HG03439 (cell line): ENCODE measurements around the gene JAKMIP1.
A peak's percentile ranks its signal among the peaks of the same experiment; 100 is the strongest.

Experiments used
- ATAC-seq: cut with Tn5 transposase; IDR thresholded peaks from one replicate; pipeline ENCODE4 v1.9.1; 2021; ENCODE audit warnings: mild to moderate bottlenecking, moderate library complexity; ENCODE audit not compliant: unreplicated experiment

Gene JAKMIP1

DNA sequence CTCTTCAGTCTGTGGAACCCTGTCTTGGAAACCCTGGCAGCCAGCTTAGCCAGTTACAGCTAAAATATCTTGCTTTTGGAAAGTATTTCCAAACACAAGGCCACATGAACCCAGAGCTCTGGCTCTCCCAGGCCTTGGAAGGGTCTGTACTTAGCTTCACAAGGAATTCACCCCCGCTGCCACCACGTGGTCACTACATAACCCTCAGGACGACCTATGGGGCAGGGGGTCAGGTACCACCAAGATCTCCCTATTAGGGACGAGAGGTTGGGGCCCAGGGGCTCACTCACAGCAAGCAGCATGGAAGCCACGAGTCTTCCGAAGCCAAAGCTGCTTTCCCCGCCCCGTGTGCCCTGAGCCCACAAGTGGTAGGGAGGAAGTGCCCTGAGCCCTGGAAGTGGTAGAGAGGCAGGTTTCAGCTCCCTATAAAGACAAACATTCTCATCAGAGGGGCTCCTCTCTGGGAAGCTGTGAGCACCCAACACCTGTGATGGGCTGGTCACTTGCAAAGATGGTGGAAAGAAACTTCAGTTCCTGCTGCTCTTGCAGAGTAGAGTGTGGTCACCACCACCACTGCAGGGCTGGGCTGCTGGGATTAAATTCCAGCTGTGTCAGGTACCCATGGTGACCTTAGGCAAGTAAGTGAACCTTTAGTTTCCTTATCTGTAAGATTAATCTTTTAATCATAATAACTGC lies 4.7 kb upstream of the JAKMIP1 start:
- ATAC-seq = no peak

DNA sequence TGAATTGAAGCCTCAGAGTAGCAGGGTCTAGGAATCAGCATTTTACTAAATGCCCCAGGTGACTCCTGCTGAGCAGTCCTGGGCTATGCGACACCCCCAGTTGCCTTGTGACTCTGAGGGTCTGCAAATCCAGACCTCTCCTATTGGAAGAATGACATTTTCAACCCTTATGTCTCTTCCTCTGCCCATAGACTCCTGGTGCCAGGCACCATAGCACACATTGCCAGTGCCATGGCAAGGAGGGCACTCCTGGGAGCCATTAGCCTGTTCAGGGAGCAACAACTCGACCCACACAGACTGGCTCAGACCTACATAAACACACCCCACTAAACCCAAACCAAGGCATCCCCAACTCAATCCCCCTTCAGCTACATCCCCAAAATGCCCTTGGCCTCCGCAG lies 3.7 kb upstream of the JAKMIP1 start:
- no peak for ATAC-seq

DNA sequence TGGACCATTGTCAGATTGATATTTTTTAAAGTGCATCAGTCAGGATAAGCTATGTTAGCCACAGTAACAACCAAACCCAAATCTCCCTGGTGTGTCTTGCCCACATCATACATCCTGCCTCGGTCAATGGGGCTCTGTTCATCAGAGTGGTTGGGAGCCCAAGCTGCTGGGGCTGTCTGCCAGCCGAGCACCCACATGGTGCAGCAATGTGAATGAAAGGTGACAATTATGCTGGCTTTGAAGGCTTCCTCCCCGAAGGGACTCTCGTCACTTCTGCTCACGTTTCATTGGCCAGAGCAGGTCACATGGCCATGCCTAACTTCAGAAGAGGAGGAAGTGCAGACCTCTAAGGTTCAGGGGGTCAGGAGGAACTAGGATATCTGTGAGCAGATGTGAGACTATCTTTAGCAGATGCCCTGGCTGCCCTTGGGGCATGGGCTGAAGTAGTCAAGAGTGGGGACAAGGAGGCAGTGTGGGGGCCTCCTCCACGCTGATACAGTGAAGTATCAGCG lies 1.3 kb upstream of the JAKMIP1 start:
- ATAC-seq = no peak

DNA sequence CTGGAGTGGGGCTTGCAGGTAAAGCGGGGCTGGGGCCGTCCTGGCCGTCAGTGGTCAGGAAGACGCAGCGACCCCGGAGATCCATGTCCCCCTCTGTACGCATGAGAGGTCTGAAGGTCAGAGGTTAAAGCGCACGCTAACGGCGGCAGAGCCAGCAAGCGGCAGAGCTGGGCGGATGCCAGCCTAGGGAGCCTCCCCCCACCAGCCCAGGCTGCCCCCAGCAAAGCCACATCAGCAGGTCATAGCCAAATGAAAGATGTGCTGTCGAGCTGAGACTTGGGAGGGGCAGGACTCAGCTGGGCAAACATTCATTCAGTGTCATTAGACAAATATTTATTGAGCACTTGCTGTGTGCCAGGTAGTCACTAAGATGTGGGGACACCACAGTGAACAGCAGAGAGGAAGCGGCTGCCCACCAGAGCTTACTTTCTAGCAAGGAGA lies 593 bp upstream of the JAKMIP1 start:
- peak; percentile 12 for ATAC-seq

DNA sequence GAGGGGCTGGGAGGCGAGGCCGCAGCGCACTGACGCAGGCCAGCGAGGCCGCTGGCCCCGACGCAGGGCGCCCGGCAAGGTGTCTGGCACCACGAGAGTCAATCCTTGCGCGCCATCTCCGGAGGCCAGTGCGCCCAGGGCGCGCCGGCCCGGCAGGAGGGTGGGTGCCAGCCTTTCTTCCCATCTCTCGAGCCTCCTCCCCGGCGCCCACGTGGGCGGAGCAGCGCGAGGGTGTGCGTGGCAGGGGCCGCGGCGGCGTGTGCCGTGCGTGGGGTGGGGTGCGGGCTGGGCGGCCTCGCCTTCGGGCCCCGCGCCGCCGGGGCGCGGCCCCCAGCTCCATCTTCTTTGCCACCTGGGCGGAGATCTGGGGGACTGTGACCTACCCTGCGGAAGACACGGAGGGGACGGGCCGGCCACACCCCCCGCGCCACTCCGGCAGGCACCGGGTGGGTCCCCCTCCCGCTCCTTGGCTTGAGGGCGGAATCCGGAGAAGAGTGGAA lies 877 bp downstream of the JAKMIP1 start:
- no peak for ATAC-seq

DNA sequence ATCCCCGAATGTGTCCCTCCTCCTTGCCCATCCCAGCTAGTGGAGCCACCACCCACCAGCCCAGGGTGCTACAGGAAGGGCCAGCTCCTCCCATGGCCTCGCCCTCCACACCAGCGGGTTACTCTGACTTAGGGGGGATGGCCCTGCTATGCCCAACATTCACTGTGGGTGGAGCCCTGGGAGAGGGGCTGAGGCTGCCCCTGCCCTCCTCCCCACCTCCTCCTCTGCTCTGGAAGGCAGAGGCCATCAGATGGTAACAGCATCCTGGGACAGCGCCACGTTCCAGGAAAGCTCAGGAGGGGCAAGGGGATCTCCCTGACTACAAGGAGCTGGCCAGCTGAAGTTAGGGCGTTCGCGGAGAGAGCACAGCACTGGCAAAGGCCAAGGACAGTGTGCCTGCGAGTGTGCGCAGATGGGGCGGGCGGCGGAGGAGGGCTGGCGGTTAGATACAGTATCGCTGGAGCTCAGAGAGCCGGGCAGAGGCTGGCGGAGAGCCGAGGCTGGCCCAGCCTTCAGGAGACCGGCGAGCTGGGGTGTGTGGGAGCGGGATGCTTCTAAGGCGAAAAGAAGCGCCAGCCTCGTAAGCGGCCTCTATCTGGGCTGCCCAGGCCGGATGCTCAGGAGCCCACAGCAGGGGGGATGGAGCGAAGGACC lies 1.5 kb downstream of the JAKMIP1 start:
- no peak for ATAC-seq

DNA sequence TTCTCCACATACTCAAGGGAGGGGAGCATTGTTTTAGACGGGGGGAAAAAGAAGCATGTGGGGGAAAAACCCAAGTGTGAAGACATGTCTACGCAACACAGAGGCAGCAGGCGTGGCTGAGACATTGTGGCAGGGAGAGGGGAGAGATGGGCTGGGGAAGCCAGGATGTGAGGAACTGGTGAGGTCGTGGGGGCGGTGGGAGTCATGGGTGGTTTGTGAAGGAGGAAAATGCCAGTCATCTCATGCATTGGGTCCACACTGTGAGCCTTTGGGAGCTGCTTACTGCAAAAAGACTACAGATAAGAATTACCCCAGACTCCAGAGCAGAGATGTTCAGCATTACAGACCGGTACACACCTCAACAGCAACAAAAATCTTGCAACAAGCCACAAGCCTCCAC lies 2.1 kb downstream of the JAKMIP1 start:
- ATAC-seq = no peak

DNA sequence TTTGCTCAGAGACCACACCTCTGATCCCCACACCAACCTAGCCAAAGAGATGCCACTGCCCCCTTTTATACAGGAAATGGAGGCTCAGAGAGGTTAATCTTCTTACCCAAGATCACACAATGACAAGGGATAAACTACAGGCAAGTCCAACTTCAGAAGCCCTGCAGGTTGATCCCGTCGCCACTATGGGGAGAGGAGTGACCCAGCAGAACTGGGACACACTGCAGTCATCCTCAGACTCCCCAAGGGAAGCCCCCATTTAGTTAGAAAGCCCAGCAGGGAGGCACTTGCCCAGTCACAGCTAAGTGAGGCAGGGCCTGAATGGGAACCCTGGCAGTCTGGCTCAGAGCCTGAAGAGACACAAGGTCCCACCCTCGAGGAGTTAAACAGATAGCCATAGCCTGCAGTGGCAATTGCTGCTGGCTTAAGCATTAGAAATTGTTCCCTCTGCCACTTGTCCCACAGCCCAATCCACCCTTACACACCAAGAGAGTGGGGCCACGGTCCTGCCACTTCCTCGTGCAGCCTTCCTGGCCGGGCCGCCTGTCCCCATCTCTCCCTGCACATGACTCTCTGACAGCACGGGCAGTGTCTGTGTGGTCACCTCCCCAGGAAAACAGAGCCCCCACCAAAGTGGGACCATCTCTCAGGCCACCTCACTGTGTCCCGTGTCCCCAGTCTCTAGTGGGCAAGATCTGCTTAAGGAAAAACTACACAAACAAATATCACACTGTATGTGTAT lies 2.7 kb downstream of the JAKMIP1 start:
- ATAC-seq = no peak

DNA sequence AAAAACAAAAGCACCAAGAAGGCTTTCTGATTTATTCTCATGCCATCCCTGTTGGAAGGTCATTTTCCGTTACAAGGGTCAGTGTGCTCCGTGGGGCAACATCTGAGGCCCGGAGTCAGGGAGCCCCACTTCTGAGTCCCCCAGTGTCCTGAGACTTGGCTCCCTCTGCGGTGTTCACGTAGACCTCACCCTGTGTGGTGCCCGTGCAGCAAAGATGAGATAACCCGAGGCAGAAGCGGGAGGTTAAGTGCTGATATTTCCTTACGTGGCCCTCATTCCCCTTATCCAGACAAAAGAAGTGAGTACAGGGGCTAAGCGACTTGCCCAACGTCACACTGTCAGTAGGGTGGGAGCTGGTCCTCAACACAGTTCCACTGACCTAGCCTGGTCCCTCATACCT lies 3.5 kb downstream of the JAKMIP1 start:
- no peak for ATAC-seq

DNA sequence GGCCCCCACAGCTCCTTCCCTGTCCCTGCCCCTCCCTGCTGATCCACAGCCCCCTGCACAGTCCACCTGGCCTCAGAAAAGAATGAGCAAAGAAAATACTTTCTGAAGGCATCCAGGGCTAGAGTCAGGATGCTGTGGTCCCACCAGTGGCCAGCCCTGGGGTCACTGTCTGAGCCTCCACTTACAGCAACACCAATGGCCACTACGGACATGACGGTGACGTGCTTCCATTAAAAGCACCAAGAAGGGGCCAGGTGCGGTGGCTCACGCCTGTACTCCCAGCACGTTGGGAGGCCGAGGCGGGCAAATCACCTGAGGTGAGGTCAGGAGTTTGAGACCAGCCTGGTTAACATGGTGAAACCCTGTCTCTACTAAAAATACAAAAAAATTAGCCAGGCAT lies 4.0 kb downstream of the JAKMIP1 start:
- no peak for ATAC-seq

DNA sequence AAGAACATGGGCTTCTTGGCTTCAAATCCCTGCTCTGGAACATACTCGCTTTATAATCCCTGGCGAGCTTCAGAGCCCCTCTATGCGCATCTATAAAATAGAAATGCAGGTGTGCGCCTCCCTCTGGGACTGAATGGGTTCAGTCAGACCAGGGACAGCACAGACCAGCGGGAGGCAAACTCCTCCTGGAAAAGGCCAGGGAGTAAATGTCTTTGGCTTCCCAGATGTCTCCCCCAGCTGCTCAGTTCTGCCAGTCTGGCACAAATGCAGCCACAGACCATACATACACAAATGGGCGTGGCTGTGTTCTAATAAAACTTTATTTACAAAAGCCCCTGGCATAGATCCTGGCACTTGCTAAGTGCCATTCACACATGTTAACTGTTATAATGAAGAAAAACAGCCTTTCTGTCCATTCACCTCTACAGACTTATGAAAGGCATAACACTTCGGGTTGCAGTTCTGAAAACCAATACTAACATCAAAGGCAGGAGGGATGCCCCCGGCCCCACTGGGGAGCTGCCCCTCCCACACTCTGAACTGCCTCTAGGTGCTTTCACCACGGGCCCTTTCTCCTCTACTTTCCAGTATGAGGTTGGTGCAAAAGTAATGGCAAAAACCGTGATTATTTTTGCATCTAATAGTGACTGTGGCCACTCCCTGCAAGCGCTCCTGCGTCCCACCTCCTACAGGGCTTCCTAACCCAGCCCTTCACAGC lies 4.6 kb downstream of the JAKMIP1 start:
- no peak for ATAC-seq

DNA sequence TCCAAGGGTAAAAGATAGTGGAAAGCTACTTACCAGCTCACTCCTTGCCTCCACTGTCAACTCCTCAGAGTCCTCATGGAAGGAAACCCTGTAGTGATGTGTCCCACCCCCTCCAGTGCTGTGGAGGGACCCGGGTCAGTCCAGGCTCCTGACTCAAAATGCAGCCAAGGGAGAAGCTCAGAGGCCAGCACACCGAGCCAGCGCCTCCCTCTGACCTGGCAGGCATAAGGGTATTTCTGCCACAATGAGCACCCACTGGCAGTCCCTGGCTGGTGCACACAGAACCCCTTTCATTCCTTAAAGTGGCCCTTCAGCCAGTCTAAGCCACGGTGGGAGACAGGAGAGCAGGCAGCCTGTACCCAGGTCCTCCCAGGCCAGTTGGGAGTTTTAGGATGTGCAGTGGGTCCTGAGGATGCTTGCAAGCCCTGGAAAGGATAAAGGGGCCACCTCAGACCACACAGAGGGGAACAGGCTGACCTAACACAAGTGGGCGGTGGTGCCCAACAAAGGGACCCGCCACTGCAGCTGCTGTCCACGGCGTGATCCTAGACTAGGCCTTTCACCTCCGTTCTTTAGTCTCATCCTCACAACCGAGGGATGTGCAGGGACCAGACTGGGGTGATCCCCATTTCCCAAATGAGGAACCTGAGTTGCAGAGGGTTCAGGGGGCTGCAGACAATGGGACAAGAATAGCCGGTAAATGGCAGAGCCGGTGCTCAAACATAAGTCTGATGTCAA lies 5.7 kb downstream of the JAKMIP1 start:
- ATAC-seq = no peak

DNA sequence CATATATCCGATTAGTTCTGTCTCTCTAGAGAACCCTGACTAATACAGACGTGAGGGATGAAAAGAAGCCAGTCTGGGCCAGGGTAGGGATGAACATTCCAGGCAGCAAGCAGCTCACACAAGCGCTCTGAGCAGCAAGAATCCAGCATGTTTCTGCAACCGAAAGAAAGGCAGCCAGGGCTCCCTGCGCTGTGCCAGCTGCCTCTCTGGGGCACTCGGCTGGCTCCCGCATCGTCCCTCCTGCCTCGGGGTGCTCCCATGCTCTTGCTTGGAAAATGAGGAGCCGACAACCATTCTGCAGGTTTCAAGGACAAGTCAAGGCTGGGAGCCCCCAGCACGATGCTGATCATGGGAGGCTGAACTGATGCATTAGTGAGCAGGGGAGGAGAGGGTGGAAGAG lies 7.0 kb downstream of the JAKMIP1 start:
- no peak for ATAC-seq

DNA sequence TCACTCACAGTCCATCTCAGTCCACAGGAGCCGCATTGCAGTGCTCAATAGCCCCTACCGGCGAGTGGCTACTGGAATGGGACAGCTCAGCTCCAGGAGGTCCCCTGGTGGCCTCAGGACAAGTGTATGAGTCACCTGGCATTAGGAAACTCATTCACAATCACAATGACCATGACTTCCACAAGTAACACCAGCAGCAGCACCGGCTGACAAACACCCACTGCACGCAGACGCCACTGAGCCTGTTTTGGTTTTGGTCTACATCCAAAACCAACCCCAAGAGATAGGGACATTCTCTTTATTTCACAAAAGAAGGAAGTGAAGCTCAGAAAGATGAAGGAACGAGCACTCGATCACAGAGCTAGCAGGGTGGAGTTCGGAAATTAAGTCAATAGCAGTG lies 8.1 kb downstream of the JAKMIP1 start:
- no peak for ATAC-seq

DNA sequence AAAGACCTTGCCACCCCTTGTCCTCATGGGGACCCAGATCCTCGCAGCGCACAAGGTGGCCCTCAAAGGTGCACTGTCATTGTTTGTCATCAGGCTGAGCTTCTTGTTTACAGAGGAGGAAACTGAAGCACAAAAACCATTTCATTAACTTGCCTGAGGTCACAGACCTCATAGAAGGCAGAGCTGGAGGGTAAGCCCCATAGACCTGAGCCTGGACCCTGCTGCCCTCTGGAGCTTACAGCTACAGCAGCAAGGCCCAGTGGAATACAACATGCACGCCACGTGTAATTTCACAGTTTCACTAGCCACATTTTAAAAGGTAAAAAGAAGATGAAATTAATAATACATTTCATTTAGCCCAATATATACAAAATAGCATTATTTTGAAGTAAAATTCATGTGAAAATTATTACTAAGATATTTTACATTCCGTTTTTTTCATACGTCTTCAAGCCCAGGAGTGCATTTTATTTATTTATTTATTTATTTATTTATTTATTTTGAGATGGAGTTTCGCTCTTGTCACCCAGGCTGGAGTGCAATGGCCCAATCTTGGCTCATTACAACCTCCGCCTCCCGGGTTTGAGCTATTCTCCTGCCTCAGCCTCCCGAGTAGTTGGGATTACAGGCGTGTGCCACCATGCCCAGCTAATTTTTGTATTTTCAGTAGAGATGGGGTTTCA lies 8.8 kb downstream of the JAKMIP1 start:
- no peak for ATAC-seq

DNA sequence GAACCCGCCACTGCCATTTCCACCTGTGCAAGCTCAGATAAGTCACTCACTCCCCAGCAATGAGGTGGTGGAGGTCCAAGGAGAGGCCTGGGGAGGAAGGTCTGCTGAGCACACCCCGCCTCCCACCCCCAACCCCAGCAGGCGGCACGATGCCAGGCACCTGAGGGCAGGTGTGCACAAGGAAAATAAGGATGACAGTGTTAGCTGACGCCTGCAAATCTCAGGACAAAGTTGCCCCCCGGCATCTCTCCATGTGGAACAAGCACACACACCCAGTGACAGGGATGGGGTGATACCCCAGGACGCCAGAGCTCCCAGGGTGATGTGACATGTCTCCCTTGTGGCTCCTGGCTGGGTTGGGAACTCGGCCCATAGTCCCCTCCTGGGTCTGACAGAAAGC lies 9.9 kb downstream of the JAKMIP1 start:
- ATAC-seq = no peak

DNA sequence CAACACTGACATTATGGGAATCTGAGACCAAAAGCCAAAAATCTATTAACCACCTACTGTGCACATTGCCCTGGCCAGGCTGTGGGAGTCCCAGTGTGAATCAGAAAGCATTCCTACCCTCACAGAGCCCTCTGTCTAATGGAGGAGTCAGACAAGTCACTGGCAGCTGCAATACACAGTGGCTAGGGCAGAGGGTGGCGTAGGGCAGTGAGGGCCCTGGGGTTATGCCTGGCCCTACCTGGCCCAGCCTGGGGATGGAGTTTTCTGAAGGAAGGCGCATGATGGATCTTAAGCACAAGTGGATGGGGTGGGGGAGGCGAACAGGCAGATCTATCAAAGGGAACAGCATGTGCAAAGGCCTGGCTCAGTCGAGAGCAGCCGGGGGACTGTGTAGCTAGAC lies 10.8 kb downstream of the JAKMIP1 start:
- ATAC-seq = no peak

DNA sequence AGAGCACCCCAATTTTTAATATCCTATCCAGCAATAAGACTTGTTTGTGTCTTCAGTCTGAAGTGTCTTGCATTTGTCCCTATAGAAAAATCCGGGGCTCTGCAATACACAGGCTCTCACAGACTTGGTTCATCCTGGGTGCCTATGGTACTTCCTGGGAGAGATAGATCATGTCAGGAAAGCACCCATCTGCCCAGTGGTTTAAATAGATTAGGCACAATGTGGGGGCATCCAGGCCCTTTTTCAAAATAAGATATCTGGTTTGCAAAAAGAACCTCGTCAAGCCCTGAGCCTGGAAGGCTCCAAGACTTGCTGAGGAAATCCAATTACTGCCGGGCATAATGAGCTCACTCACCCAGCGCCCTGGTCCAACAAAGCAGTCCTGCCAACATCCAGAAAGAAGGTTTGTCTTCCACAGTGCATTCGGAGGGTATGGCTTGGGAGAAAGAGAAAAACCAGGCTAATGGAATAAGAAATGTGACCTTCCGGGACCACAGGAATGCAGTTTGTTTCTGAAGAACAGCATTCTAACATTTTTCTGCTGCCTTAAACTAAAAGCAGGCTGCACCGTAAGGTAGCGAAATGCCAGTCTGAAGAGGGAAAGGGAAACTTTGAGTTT lies 11.6 kb downstream of the JAKMIP1 start:
- ATAC-seq = no peak

DNA sequence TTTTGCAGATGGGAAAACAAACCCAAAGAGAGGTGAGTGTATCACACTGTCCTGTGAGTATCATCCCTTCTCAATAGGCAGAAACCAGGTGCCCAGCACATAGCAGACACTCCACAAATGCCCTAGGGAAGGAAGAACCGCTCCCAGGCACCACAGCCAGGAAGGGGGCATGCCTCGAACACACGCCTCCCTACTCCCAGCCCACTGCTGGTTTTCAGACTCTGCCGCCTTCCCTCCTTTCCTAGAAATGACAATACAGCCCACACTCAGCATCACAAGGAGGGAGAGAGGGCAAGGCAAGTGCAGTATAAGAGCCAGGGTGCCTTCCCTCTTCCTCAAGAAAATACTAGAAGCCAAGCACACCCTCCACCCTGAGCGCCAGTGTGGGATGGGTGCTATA lies 16.2 kb downstream of the JAKMIP1 start:
- peak; percentile 1 for ATAC-seq
